GM12878 (cell line): Measurements from ENCODE around the gene CEP89. TPM values are rescaled to one million over a fixed set of nuclear protein-coding genes. Genes with fewer than 3 reads are reported as not detected.

Experiments
- ATAC-seq: fragments of 200-7000 bp; cut with Tn5 transposase; 3 replicates; pipeline ENCODE4 v1.9.1; 2020; ENCODE audit warnings: mild to moderate bottlenecking, moderate library complexity
- BruUV-seq: library from RNA; stranded (reverse); fragments of 400-500 nt; replicated peaks from 2 replicates; lab custom pipeline; 2021; lab: Mats Ljungman, UMichigan
- CTCF ChIA-PET: fragments of 300-600 bp; sonication (Branson Sonifier 250); formaldehyde crosslinking; extraction: SDS; loops from one replicate; lab custom pipeline; 2021; ENCODE audit warnings: inconsistent platforms; lab: Yijun Ruan, JAX
- POLR2A ChIA-PET: fragments of 350-600 bp; formaldehyde crosslinking; extraction: SDS; loops from one replicate; lab custom pipeline; 2021; ENCODE audit warnings: inconsistent platforms; lab: Charles Lee
- RAD21 ChIA-PET: fragments of 300-600 bp; sonication (Branson Sonifier 250); formaldehyde crosslinking; loops from one replicate; lab custom pipeline; 2023; ENCODE audit warnings: antibody characterized with exemption; ENCODE audit not compliant: unreplicated experiment; lab: Charles Lee
- SMC1A ChIA-PET: fragments of 300-600 bp; sonication (Branson Sonifier 250); formaldehyde crosslinking; loops from one replicate; lab custom pipeline; 2023; ENCODE audit not compliant: unreplicated experiment, uncharacterized antibody; lab: Charles Lee
- DNase-seq: peaks from one replicate; pipeline ENCODE4 v3.0.0-alpha.2; 2011; ENCODE audit warnings: low read depth, low spot score
- FAIRE-seq: peaks from 3 replicates; lab custom pipeline; 2011; peaks lifted over from hg19 to GRCh38; lab: Jason Lieb, UNC
- H2AFZ ChIP-seq: 2 replicates; pipeline ENCODE4 v1.6.0; 2011; ENCODE audit warnings: low read depth, low read length, control low read depth; ENCODE audit not compliant: control insufficient read depth
- H3K27ac ChIP-seq: 2 replicates; pipeline ENCODE4 v1.5.1; 2011; ENCODE audit warnings: control low read depth; ENCODE audit not compliant: control insufficient read depth, insufficient read depth
- H3K27me3 ChIP-seq, 2 experiments: replicated peaks in 1 of 2; 2 replicates each; pipeline versions ENCODE4 v1.6.0 to v1.6.1; 2011; ENCODE audit warnings: low read length in 1 of 2; ENCODE audit not compliant: control insufficient read depth in 2 of 2, insufficient read depth in 2 of 2
- H3K36me3 ChIP-seq, 2 experiments: 2 replicates each; pipeline ENCODE4 v1.5.1; 2011; ENCODE audit warnings: low read length in 1 of 2; ENCODE audit not compliant: control insufficient read depth in 2 of 2, insufficient read depth in 2 of 2
- H3K4me1 ChIP-seq: 2 replicates; pipeline ENCODE4 v1.6.1; 2011; ENCODE audit warnings: mild to moderate bottlenecking, low read length, moderate library complexity, mixed read lengths; ENCODE audit not compliant: control insufficient read depth, insufficient read depth
- H3K4me2 ChIP-seq: 2 replicates; pipeline ENCODE4 v1.6.0; 2011; ENCODE audit warnings: control low read depth; ENCODE audit not compliant: control insufficient read depth, insufficient read depth
- H3K4me3 ChIP-seq: fragments of 200-600 bp; sonication (generic); 2 replicates; pipeline ENCODE4 v1.5.1; 2016
- H3K79me2 ChIP-seq: 2 replicates; pipeline ENCODE4 v1.6.0; 2011; ENCODE audit warnings: low read length; ENCODE audit not compliant: control insufficient read depth, insufficient read depth
- H3K9ac ChIP-seq: 2 replicates; pipeline ENCODE4 v1.8.0; 2011; ENCODE audit warnings: low read length, control low read depth, mixed read lengths; ENCODE audit not compliant: control insufficient read depth, insufficient read depth
- H3K9me3 ChIP-seq: replicated peaks from 3 replicates; pipeline ENCODE4 v1.5.1; 2011; ENCODE audit warnings: mild to moderate bottlenecking, low read length; ENCODE audit not compliant: control insufficient read depth, insufficient read depth
- H4K20me1 ChIP-seq: 2 replicates; pipeline ENCODE4 v1.6.0; 2011; ENCODE audit not compliant: control insufficient read depth, insufficient read depth
- BACH1 ChIP-seq: fragments of 450-650 bp; IDR thresholded peaks from 2 replicates; pipeline ENCODE4 v1.6.1; 2017; ENCODE audit warnings: mild to moderate bottlenecking, borderline replicate concordance
- BCL11A ChIP-seq: IDR thresholded peaks from 2 replicates; pipeline ENCODE4 v1.6.1; 2011; ENCODE audit warnings: low read depth, low read length
- CEBPB ChIP-seq, 2 experiments: fragments of 150-350 bp in 1 of 2; IDR thresholded peaks; 2 replicates each; pipeline ENCODE4 v1.6.1; 2012 to 2014; ENCODE audit warnings: low read depth in 2 of 2, low read length in 2 of 2, borderline replicate concordance in 1 of 2, inconsistent platforms in 1 of 2
- CEBPZ ChIP-seq: fragments of 150-350 bp; IDR thresholded peaks from 2 replicates; pipeline ENCODE4 v1.6.1; 2016; ENCODE audit warnings: low read depth, low read length
- CREM ChIP-seq: IDR thresholded peaks from 2 replicates; pipeline ENCODE4 v1.6.1; 2014; ENCODE audit warnings: antibody characterized with exemption, low read depth
- ETV6 ChIP-seq, 2 experiments: fragments of 450-650 bp in 1 of 2; IDR thresholded peaks in 1 of 2; conservative IDR thresholded peaks in 1 of 2; 2 replicates each; pipeline ENCODE4 v1.6.1; 2014; ENCODE audit warnings: antibody characterized with exemption in 1 of 2, borderline replicate concordance in 1 of 2, low read depth in 1 of 2, mild to moderate bottlenecking in 1 of 2, moderate library complexity in 1 of 2
- MYB ChIP-seq: fragments of 150-350 bp; IDR thresholded peaks from 2 replicates; pipeline ENCODE4 v1.6.1; 2014; ENCODE audit warnings: mild to moderate bottlenecking, low read depth, low read length, borderline replicate concordance
- NR2C1 ChIP-seq: fragments of 450-650 bp; IDR thresholded peaks from 2 replicates; pipeline ENCODE4 v1.6.1; 2017; ENCODE audit warnings: antibody characterized with exemption, mild to moderate bottlenecking, moderate library complexity
- PKNOX1 ChIP-seq: fragments of 450-650 bp; IDR thresholded peaks from 2 replicates; pipeline ENCODE4 v1.6.1; 2016; ENCODE audit warnings: mild to moderate bottlenecking
- RUNX3 ChIP-seq: IDR thresholded peaks from 2 replicates; pipeline ENCODE4 v1.6.1; 2012; ENCODE audit warnings: low read length, inconsistent platforms
- SREBF2 ChIP-seq: IDR thresholded peaks from 2 replicates; pipeline ENCODE4 v1.6.1; 2012; ENCODE audit warnings: mild to moderate bottlenecking, low read length
- STAT3 ChIP-seq: IDR thresholded peaks from 2 replicates; pipeline ENCODE4 v1.6.1; 2011; ENCODE audit warnings: low read depth, low read length, improper control_type of control experiment
- ZZZ3 ChIP-seq: IDR thresholded peaks from 2 replicates; pipeline ENCODE4 v1.6.1; 2011; ENCODE audit warnings: low read depth; ENCODE audit not compliant: control insufficient read depth, insufficient read length
- WGBS: methylation state at CpG from one replicate; pipeline ENCODE4 v1.1.6; 2016; ENCODE audit warnings: low lambda C conversion rate; ENCODE audit not compliant: insufficient replicate concordance, insufficient coverage; ENCODE audit errors: missing lambda C conversion rate; 5-methylcytosine and 5-hydroxymethylcytosine counted together
- in situ Hi-C: fragments of 300-500 bp; cut with MboI; formaldehyde crosslinking; loops from 9 replicates; pipeline ENCODE4 v1.14.3; 2018; ENCODE audit warnings: mixed read lengths
- intact Hi-C: fragments of 100-400 bp; cut with micrococcal nuclease; formaldehyde crosslinking; loops from one replicate; pipeline ENCODE4 v1.14.2; 2022; ENCODE audit not compliant: unreplicated experiment
- polyA plus RNA-seq, 11 experiments: library from polyadenylated mRNA; depleted of rRNA in 4 of 11; unstranded in 6 of 11; stranded (reverse) in 5 of 11; fragments of >200 nt; fragmentation: Nextera tagmentation in 4 of 11; fragmentation: Illumina TruSeq in 1 of 11; extraction: Ambion mirVana in 4 of 11; extraction: Trizol in 1 of 11; gene quantifications; 1 replicate in 1 of 11; 2 replicates in 10 of 11; pipeline versions ENCODE4 v1.2.1 to v1.2.3, GENCODE V29; 2011 to 2016; ENCODE audit warnings: inconsistent platforms in 2 of 11, missing spikeins in 2 of 11, low read depth in 1 of 11
- total RNA-seq, 4 experiments: library from RNA; depleted of rRNA in 3 of 4; stranded (reverse); fragments of >200 nt in 3 of 4; fragmentation: Illumina TruSeq in 1 of 4; extraction: Trizol in 1 of 4; gene quantifications; 2 replicates each; pipeline versions ENCODE4 v1.2.1 to v1.2.3, GENCODE V29; 2013 to 2021

Gene CEP89
- total and polyA plus RNA-seq, 10 of the 15 experiments (the other 5 are each of a cell fraction or from before 2014, with no cell fraction given) = 6.0 to 19.3 (median 10.2) TPM

- ChIA-PET CTCF (no interaction called here), RAD21 (no interaction called here), SMC1A (no interaction called here)
- Histone ChIP-seq H3K79me2 (no peaks in the 10 kb centered on the region), H3K27me3 (no peaks in the 10 kb centered on the region), H2AFZ (no peak overlapping the region), H3K36me3 (no peaks in the 10 kb centered on the region; a peak in 1 of 4 replicates), H3K4me3 (no peak overlapping the region), H3K27ac (no peak overlapping the region), H3K4me1 (no peaks in the 10 kb centered on the region), H3K9ac (no peak overlapping the region), H3K4me2 (no peak overlapping the region)
- FAIRE-seq (no peak), ATAC-seq (no peak)
- no TSS peak for BruUV-seq
- in situ Hi-C loops (no loop called here), intact Hi-C loops (no loop called here)
- TF ChIP-seq BCL11A (no peak), RUNX3 (no peak), NR2C1 (no peak)
- TF ChIP-seq, all 136 proteins: peak for 0
- no peaks in the 10 kb centered on the region for H4K20me1 ChIP-seq
- no peaks in the 10 kb centered on the region; the same call in 2 of the 3 replicates for H3K9me3 ChIP-seq
- POLR2A ChIA-PET = no interaction called here
- WGBS = 97% methylated on average over 8 of the region's 8 CpGs
- no peak for DNase-seq
These were observed 41.2 kb downstream of the CEP89 start for GRCh38 chr19:32930567-32930966.

- ChIA-PET SMC1A (no interaction called here), POLR2A (no interaction called here), CTCF (no interaction called here), RAD21 (no interaction called here)
- Histone ChIP-seq H3K27ac (no peak overlapping the region), H3K9ac (no peak overlapping the region), H3K9me3 (no peaks in the 10 kb centered on the region; the same call in 2 of the 3 replicates), H3K27me3 (no peaks in the 10 kb centered on the region), H3K36me3 (no peaks in the 10 kb centered on the region; a peak in 1 of 4 replicates), H3K4me1 (no peaks in the 10 kb centered on the region), H3K4me2 (no peak overlapping the region), H3K4me3 (no peak overlapping the region), H3K79me2 (no peaks in the 10 kb centered on the region), H2AFZ (no peak overlapping the region), H4K20me1 (no peaks in the 10 kb centered on the region)
- DNase-seq = no peak
- TF ChIP-seq CEBPB (IDR thresholded peaks at IDR 0.05; ENCODE audit: borderline replicate concordance in 1 of 2, low read depth in 2 of 2, low read length in 2 of 2) (no peak), ZZZ3 (no peak), ETV6 (conservative IDR thresholded peaks at IDR 0.05 in 1 of 2, IDR thresholded peaks at IDR 0.05 in 1 of 2; ENCODE audit: borderline replicate concordance in 1 of 2, low read depth in 1 of 2) (no peak), BACH1 (no peak), CREM (no peak), CEBPZ (no peak), PKNOX1 (no peak), STAT3 (no peak), SREBF2 (no peak), MYB (no peak)
- WGBS = 96% methylated on average over 2 of the region's 2 CpGs
- in situ Hi-C loops (no loop called here), intact Hi-C loops (no loop called here)
- no peak for FAIRE-seq
- ATAC-seq = no peak
- BruUV-seq = no TSS peak
These were observed 43.0 kb downstream of the CEP89 start for GRCh38 chr19:32928806-32929205.
